ENCODE measurements around the gene CPED1.

The CPED1 gene

GRCh38 chr7:121294448-121294992, 306.0 kb downstream of the CPED1 start:
- TF ChIP-seq ZFX (IDR thresholded peaks at IDR 0.05) (no peak), CTCF (conservative IDR thresholded peaks at IDR 0.05) (no peak)

GRCh38 chr7:121297843-121298242, 309.3 kb downstream of the CPED1 start:
- H3K27ac ChIP-seq: no peak overlapping the region
- TF ChIP-seq ZFX (IDR thresholded peaks at IDR 0.05) (no peak), CTCF (conservative IDR thresholded peaks at IDR 0.05) (no peak)

More at GRCh38 chr7:121294448-121294992, 306.0 kb downstream of the CPED1 start:
- no peak overlapping the region for H3K27ac ChIP-seq

DNA sequence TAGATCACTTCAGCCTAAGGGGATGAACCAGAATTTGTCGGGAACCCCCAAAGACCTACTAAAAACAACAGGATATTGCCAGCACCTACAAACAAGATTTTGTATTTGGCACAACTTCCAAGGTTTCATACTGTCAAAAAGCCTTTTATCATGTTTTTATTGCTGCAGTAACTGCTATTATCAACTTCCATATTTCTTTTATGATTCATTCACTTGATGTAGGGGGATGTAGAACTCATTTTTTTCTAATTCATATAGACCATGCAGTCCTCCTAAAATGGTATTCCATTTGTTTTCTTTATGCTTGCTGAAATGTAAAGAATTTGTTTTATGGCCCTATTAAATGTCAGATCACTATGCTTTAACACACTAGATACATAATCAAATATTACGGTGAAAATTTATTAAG, 310.3 kb downstream of the CPED1 start:
- no peak for TF ChIP-seq ZFX (IDR thresholded peaks at IDR 0.05)
- TF ChIP-seq CTCF (conservative IDR thresholded peaks at IDR 0.05): no peak
- H3K27ac ChIP-seq: no peak overlapping the region

- no peak for TF ChIP-seq CTCF (conservative IDR thresholded peaks at IDR 0.05)
- no peak for TF ChIP-seq ZFX (IDR thresholded peaks at IDR 0.05)
- no peak overlapping the region for H3K27ac ChIP-seq
Measured at GRCh38 chr7:121300685-121301420, 312.3 kb downstream of the CPED1 start.

DNA sequence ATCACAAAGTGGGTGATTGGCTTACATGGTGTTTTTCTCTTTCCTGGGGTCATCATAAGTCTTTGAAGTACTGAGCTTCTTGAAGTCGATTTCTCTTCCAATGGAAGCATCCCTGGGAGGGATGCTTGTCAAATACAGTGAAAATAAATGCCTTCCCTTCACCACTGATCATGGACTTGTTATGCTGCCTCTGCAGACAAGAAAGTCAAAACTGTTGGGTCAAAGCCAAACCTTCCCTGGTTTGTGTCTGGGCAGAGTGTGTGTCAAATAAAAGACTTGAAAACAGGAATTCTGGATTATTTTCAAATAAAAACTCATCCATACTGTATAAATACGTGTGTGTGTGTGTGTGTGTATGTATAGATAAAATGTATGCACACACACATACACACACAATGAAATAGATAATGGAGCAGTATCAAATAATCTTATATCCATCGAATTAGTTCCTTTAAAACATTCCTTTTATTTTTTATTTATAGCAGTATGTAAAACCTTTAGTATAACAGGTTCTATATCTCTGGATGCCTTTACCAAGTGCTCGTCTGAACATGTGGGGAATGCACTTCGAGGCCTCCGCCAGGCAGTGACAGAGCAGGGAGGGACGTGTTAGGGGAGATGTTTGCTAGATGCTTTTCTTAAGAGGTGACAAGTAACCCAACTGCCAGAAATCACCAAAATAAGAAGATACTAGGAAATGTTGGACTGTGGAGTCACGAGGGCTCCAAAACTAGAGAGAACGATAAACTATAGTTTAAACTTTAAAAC, 313.1 kb downstream of the CPED1 start:
- no peak overlapping the region for H3K27ac ChIP-seq
- TF ChIP-seq CTCF (conservative IDR thresholded peaks at IDR 0.05) (no peak), ZFX (IDR thresholded peaks at IDR 0.05) (no peak)

- TF ChIP-seq ZFX (IDR thresholded peaks at IDR 0.05) (no peak), CTCF (conservative IDR thresholded peaks at IDR 0.05) (no peak)
- no peak overlapping the region for H3K27ac ChIP-seq
Measured at GRCh38 chr7:121302214-121302745, 313.8 kb downstream of the CPED1 start.

Measured in C4-2B (cell line).